Naive thymus-derived CD4-positive, alpha-beta T cell (primary cell): ENCODE data around the gene HHATL. TPM values are rescaled to one million over a fixed set of nuclear protein-coding genes. Genes with fewer than 3 reads are reported as not detected.

Source experiments
- ATAC-seq: fragments of 150-1000 bp; cut with Tn5 transposase; 2 replicates; pipeline ENCODE4 v1.10.0; 2021; ENCODE audit warnings: mild to moderate bottlenecking, moderate library complexity
- CTCF ChIA-PET: fragments of 350-600 bp; sonication (Branson Sonifier 250); formaldehyde crosslinking; loops from one replicate; lab custom pipeline; 2021; ENCODE audit warnings: antibody characterized with exemption; lab: Charles Lee
- POLR2A ChIA-PET: fragments of 350-600 bp; sonication (Branson Sonifier 250); formaldehyde crosslinking; loops from one replicate; lab custom pipeline; 2021; ENCODE audit warnings: antibody characterized with exemption, inconsistent platforms; lab: Charles Lee
- DNase-seq, 9 donors: peaks; one replicate each; pipeline versions ENCODE4 v3.0.0 to v3.0.0-alpha.2; 2020 to 2022; ENCODE audit warnings: mixed read lengths in 1 of 9
- H3K27ac ChIP-seq: one replicate; pipeline ENCODE4 v1.7.0; 2013; ENCODE audit warnings: mild to moderate bottlenecking, low read depth, low read length, moderate library complexity
- H3K27me3 ChIP-seq, 2 donors: one replicate each; pipeline ENCODE4 v1.7.0; 2013; ENCODE audit warnings: low read length in 2 of 2, mild to moderate bottlenecking in 2 of 2, moderate library complexity in 2 of 2; ENCODE audit not compliant: control insufficient read depth in 2 of 2, insufficient read depth in 2 of 2
- H3K36me3 ChIP-seq, 3 experiments: 1 replicate in 2 of 3; 2 replicates in 1 of 3; pipeline ENCODE4 v1.7.0; 2013; ENCODE audit warnings: low read length in 3 of 3, mild to moderate bottlenecking in 3 of 3, moderate library complexity in 1 of 3; ENCODE audit not compliant: insufficient read depth in 3 of 3, control insufficient read depth in 2 of 3
- H3K4me1 ChIP-seq, 2 donors: one replicate each; pipeline ENCODE4 v1.7.0; 2013; ENCODE audit warnings: low read length in 2 of 2, mild to moderate bottlenecking in 2 of 2, moderate library complexity in 1 of 2; ENCODE audit not compliant: control insufficient read depth in 2 of 2, insufficient read depth in 2 of 2
- H3K4me3 ChIP-seq: 2 replicates; pipeline ENCODE4 v1.7.0; 2013; ENCODE audit warnings: mild to moderate bottlenecking, low read length
- H3K9me3 ChIP-seq, 3 experiments: 1 replicate in 2 of 3; 2 replicates in 1 of 3; pipeline ENCODE4 v1.7.0; 2013; ENCODE audit warnings: low read length in 3 of 3; ENCODE audit not compliant: control insufficient read depth in 2 of 3
- H3K27ac Mint-ChIP-seq, 9 donors: one replicate each; pipeline ENCODE4 v1.8.0; 2020 to 2022; ENCODE audit warnings: mixed read lengths in 9 of 9, mild to moderate bottlenecking in 8 of 9, moderate library complexity in 5 of 9, inconsistent platforms in 2 of 9
- H3K27me3 Mint-ChIP-seq, 5 donors: one replicate each; pipeline ENCODE4 v1.8.0; 2021 to 2022; ENCODE audit warnings: mixed read lengths in 5 of 5, mild to moderate bottlenecking in 1 of 5
- H3K36me3 Mint-ChIP-seq, 5 donors: one replicate each; pipeline ENCODE4 v1.8.0; 2020 to 2022; ENCODE audit warnings: mixed read lengths in 5 of 5, mild to moderate bottlenecking in 3 of 5, inconsistent platforms in 1 of 5
- H3K4me1 Mint-ChIP-seq, 7 donors: one replicate each; pipeline ENCODE4 v1.8.0; 2020 to 2022; ENCODE audit warnings: mixed read lengths in 7 of 7, mild to moderate bottlenecking in 3 of 7, inconsistent platforms in 1 of 7
- H3K4me3 Mint-ChIP-seq, 10 donors: one replicate each; pipeline ENCODE4 v1.8.0; 2020 to 2022; ENCODE audit warnings: mild to moderate bottlenecking in 10 of 10, mixed read lengths in 10 of 10, moderate library complexity in 6 of 10, inconsistent platforms in 2 of 10
- H3K9me3 Mint-ChIP-seq, 11 donors: one replicate each; pipeline ENCODE4 v1.8.0; 2020 to 2022; ENCODE audit warnings: mixed read lengths in 11 of 11, mild to moderate bottlenecking in 4 of 11, inconsistent platforms in 1 of 11, moderate library complexity in 1 of 11
- intact Hi-C, 2 donors: fragments of 100-400 bp; cut with micrococcal nuclease; formaldehyde crosslinking; loops; one replicate each; pipeline ENCODE4 v1.15.1; 2023
- polyA plus RNA-seq, 2 donors: library from polyadenylated mRNA; unstranded; fragments of 300-500 nt; fragmentation: Illumina TruSeq; gene quantifications; one replicate each; pipeline ENCODE4 v1.2.3, GENCODE V29; 2021
- total RNA-seq, 6 experiments: library from RNA in 5 of 6; stranded (reverse) in 5 of 6; gene quantifications; 1 replicate in 5 of 6; 2 replicates in 1 of 6; pipeline ENCODE4 v1.2.3 and lab custom pipeline; 2021 to 2026

Gene HHATL
- total and polyA plus RNA-seq, 7 experiments from 2014 or later: not detected

DNA sequence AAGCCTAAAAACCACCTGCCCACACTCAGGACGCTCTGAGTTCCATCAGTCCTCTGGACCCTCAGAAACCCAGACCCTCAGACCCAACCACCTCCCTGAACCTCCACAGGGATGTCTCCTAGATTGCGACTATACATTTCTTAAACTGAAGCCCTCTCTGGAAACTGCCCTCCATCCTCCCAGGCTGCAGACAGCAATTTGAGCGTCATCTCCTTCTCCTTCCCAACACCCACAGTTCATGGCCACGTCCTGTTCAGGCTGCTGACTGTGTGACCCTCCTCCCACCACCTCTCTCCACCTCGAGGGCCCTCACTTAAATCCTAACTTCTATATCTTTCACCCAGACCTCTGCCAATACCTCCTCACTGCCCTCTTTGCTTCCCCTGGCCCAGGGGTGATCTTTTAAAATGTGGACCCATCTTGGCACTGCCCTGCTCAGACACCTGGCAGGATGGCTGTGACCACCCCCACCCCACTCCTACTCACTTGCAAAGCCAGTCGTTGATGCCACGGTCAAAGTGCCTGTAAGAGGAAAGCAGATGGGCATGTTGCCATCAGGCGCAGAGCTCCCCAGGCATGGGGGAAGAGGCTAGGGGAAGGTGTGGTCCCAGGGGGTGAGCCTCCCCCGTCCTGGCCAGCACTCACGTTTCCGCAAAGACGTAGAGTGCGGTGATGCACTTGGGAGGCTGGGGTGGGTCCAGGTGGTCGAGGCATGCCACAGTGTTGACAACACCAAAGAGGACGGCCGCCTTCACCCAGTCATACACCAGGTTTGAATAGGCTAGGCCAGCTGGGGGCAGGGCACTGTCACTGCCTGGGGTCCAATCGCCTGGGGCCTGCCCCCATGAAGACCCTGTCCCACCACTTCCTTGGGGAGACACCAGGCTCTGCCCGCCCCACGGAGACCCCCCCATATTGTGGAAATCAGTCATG, 6.0 kb downstream of the HHATL start:
- POLR2A ChIA-PET: no interaction called here

DNA sequence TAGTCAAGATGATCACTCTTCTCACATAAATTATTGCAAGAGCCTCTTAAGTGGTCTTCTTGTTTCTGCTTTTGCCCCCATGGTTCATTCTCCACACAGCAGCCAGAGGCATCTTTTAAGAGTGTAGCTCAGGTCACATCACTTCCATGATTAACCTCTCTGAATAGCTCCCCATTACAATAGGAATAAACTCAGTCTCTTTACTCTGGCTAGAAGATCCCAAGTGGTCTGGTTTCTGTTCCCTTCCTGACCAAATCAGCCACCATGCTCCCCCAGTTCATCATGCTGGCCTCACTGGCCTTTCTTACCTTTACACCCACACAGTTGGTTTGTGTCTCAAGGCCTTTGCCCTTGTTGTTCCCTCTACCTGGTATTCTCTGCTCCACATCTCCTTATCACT, 8.2 kb downstream of the HHATL start:
- H3K27me3 ChIP-seq: no peaks in the 10 kb centered on the region
- Mint-ChIP-seq H3K4me3 (no peak overlapping the region), H3K36me3 (no peaks in the 10 kb centered on the region), H3K4me1 (peaks cover 0 to 6% (median 0%) of the 10 kb centered on the region in 7 donors), H3K27ac (no peak overlapping the region), H3K27me3 (peaks cover 0 to 4% (median 0%) of the 10 kb centered on the region in 5 donors), H3K9me3 (peaks cover 0 to 2% (median 0%) of the 10 kb centered on the region in 11 donors)
- H3K27ac ChIP-seq: no peak overlapping the region
- H3K4me3 ChIP-seq: no peak overlapping the region
- H3K4me1 ChIP-seq: peaks cover 0 to 6% of the 10 kb centered on the region in 2 donors
- POLR2A ChIA-PET: no interaction called here
- no peaks in the 10 kb centered on the region for H3K9me3 ChIP-seq
- H3K36me3 ChIP-seq: no peaks in the 10 kb centered on the region
- intact Hi-C loops: no loop called here
- no peak for DNase-seq
- no peak for ATAC-seq
- CTCF ChIA-PET: no interaction called here

More for the DNA sequence above, 6.0 kb downstream of the HHATL start:
- H3K27me3 Mint-ChIP-seq: peaks cover 0 to 7% (median 0%) of the 10 kb centered on the region in 5 donors
- intact Hi-C loops: no loop called here
- H3K27ac ChIP-seq: no peak overlapping the region
- H3K4me1 Mint-ChIP-seq: peaks cover 0 to 15% (median 5%) of the 10 kb centered on the region in 7 donors
- DNase-seq (peak in 1 of 9 donors; percentile 6), ATAC-seq (no peak)
- no peaks in the 10 kb centered on the region for H3K9me3 ChIP-seq
- no peak overlapping the region for H3K27ac Mint-ChIP-seq
- H3K36me3 Mint-ChIP-seq: no peaks in the 10 kb centered on the region
- H3K4me3 Mint-ChIP-seq: no peak overlapping the region
- H3K36me3 ChIP-seq: no peaks in the 10 kb centered on the region
- H3K27me3 ChIP-seq: no peaks in the 10 kb centered on the region
- peaks cover 0 to 6% of the 10 kb centered on the region in 2 donors for H3K4me1 ChIP-seq
- H3K9me3 Mint-ChIP-seq: no peaks in the 10 kb centered on the region
- H3K4me3 ChIP-seq: no peak overlapping the region
- CTCF ChIA-PET: no interaction called here

DNA sequence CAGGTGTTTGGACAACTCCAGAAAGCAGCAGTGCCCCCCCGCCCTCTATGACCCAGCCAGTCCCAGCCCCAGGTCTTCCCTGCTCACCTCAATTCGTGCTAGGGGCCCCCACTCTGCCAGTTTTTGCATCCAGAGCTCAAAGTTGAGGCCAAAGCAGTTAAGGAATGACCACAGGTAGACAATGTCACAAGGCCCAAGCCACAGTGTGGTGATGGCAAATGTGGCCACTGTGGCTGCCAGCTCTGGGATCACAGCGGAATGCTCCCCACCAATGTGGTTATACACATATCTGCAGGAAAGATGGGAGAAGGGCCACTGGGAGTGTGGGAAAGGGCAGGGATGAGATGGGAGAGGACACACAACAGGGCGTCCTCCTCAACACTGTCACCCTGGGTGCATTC, 9.1 kb downstream of the HHATL start:
- H3K27ac Mint-ChIP-seq: no peak overlapping the region
- Histone ChIP-seq H3K9me3 (no peaks in the 10 kb centered on the region), H3K27ac (no peak overlapping the region), H3K27me3 (no peaks in the 10 kb centered on the region), H3K4me1 (peaks cover 0 to 1% of the 10 kb centered on the region in 2 donors), H3K4me3 (no peak overlapping the region), H3K36me3 (no peaks in the 10 kb centered on the region)
- H3K9me3 Mint-ChIP-seq: peaks cover 0 to 2% (median 0%) of the 10 kb centered on the region in 11 donors
- POLR2A ChIA-PET: no interaction called here
- no peak overlapping the region for H3K4me3 Mint-ChIP-seq
- no peaks in the 10 kb centered on the region for H3K36me3 Mint-ChIP-seq
- DNase-seq (no peak), ATAC-seq (no peak)
- intact Hi-C loops: no loop called here
- peaks cover 0 to 4% (median 0%) of the 10 kb centered on the region in 5 donors for H3K27me3 Mint-ChIP-seq
- H3K4me1 Mint-ChIP-seq: peaks cover 0 to 2% (median 0%) of the 10 kb centered on the region in 7 donors
- CTCF ChIA-PET: no interaction called here

DNA sequence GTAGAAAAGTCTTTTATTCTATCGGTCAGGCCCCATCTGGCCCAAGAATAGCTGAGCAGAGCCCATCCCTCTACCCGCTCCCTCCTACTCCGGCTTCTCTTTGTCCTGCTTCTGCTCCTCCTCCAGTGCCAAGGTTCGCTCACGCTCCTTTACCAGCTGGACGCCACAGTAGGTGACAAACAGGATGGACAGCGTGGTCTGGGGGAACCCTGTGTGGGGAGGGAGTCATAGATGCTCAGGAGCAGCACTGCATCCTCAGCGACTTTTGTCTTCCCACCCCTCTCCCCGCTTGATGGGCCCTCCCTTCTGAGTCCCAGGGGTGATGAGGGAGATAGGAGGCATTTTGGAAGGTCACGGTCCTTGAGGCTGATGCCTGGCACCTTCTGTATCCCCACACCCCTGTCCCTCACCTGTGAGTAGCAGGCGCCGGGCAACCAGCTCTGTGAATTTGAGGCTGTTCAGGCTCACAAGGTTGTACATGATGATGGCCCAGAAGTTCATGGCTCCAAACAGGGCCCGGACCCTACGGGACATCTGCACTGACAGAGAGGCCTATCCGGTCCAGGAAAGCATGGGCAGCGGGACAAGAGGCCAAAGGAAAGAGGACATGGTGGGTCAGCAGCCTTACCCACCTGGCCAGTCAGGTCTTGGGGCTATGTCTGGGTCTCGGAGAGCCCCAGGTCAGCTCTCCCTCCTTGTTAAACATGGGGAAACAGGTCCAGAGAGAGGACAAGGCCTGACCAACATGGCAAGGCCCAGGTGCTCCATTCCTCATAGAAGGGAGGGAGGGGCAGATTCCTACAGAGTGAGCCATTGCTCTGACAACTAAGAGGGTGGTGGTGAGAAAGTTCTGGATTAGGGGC, 9.7 kb downstream of the HHATL start:
- no peaks in the 10 kb centered on the region for H3K27me3 ChIP-seq
- Mint-ChIP-seq H3K27me3 (peaks cover 0 to 4% (median 0%) of the 10 kb centered on the region in 5 donors), H3K4me3 (no peak overlapping the region), H3K27ac (no peak overlapping the region), H3K9me3 (peaks cover 0 to 2% (median 0%) of the 10 kb centered on the region in 11 donors), H3K36me3 (no peaks in the 10 kb centered on the region), H3K4me1 (no peaks in the 10 kb centered on the region)
- no peak overlapping the region for H3K27ac ChIP-seq
- DNase-seq: no peak
- CTCF ChIA-PET: no interaction called here
- no peak for ATAC-seq
- POLR2A ChIA-PET: no interaction called here
- no peaks in the 10 kb centered on the region for H3K4me1 ChIP-seq
- H3K9me3 ChIP-seq: no peaks in the 10 kb centered on the region
- intact Hi-C loops: no loop called here
- H3K4me3 ChIP-seq: no peak overlapping the region
- no peaks in the 10 kb centered on the region for H3K36me3 ChIP-seq

DNA sequence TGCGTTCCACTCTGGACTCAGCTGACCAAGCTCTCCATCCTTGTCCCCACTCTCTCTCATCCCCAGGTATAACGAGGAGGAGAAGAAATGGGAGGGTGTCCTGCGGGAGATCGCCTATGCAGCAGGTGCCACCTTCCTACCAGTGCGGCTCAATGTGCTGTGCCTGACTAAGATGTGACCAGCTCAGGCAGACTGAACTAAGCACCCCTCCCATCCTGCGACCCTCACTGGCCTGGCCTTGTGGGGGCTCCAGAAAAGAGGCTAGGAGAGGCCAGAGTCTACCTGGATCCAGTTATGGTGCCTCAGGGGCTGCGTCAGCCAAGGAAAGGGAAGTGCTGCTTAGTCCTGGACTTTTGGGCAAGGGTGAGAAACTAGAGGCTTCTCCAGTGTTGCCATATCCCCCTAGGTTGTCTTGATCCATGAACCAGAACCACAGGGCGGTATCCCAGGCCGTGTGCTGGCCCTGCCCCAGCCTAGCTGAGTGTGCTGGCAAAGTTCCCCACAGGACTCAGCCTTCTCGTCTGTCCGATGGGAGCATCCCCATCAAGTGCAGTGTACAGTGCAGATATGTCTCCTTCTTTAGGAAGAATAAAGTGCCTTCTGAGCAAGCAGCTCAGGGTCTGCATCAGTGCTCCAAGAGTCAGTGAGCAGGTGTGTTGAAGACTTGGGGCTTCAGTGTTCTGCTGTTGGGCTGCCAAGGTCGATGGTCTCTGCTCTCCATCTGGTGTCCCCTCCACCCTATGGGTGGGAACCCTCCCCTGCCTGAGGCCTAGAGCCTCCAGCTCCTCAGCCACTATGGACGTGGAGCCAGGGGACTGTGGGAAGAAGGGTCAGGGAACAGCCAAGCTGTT, 10.6 kb downstream of the HHATL start:
- H3K4me1 ChIP-seq: no peaks in the 10 kb centered on the region
- ChIA-PET CTCF (no interaction called here), POLR2A (no interaction called here)
- DNase-seq (no peak), ATAC-seq (no peak)
- H3K27ac Mint-ChIP-seq: no peak overlapping the region
- H3K36me3 Mint-ChIP-seq: no peaks in the 10 kb centered on the region
- peaks cover 0 to 2% (median 0%) of the 10 kb centered on the region in 11 donors for H3K9me3 Mint-ChIP-seq
- H3K9me3 ChIP-seq: no peaks in the 10 kb centered on the region
- no peak overlapping the region for H3K27ac ChIP-seq
- peaks cover 0 to 4% (median 0%) of the 10 kb centered on the region in 5 donors for H3K27me3 Mint-ChIP-seq
- intact Hi-C loops: no loop called here
- H3K27me3 ChIP-seq: no peaks in the 10 kb centered on the region
- H3K36me3 ChIP-seq: no peaks in the 10 kb centered on the region
- H3K4me3 Mint-ChIP-seq: no peak overlapping the region
- H3K4me3 ChIP-seq: no peak overlapping the region
- no peaks in the 10 kb centered on the region for H3K4me1 Mint-ChIP-seq
